Fibroblast of peridontal ligament (primary cell): ENCODE data around the gene RASGEF1C.

Experiments
- DNase-seq: peaks from one replicate; pipeline ENCODE4 v3.0.0-alpha.2; 2010; ENCODE audit errors: extremely low read depth

The RASGEF1C gene

DNA sequence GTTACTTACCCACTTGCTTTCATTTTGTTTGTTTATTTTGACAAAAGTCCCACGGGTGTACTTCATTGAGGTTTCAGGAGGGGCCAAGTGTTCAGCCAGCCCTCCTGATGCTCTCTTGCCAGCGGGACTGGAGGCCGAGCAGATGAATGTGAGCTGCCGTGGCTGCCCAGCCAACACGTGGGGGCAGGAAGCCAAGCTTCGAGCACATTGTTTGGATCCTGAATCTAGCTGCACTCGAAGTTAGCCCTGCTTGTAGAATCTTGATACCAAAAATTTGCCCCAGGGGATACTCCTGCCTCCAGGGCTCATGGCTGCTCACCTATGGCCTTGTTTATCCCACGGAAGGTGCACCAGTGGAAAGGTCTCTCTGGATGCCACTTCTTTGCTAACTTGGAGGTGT lies 49.3 kb downstream of the RASGEF1C start:
- no peak for DNase-seq

DNA sequence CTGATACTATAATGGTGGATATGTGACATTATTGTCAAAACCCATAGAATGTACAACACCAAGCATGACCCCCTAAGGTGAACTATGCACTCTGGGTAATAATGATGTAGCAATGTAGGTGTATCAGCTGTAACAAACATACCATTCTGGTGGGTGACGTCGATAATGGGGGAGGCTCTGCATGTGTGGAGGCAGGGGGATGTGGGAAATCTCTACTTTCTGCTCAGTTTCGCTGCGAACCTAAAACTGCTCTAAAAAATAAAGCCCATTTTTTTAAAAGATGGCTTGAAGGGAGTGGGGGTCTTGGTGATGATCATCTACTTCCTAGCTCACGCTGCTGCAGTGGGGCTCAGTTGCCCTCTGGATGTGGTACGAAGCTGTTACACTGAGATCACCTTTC lies 51.1 kb downstream of the RASGEF1C start:
- DNase-seq = no peak

DNA sequence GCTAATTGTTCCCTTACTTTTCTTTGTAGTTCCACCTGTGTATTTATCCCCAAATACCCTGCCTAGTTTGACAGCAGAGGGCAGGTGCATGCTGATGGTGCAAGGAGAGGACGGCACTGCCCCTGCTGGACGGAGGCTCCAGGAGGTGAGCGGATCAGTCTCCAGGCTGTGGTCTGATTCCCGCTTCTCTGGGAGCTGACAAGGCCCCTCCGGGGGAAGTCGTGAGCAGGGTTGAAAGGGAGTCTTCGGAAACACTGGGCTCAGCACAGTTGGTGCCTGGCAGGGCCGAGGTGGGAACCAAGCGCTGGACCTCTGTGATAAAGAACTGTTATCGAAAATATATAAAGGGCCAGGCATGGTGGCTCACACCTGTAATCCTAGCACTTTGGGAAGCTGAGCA lies 52.9 kb downstream of the RASGEF1C start:
- DNase-seq = no peak

GRCh38 chr5:180155365-180155926 lies 53.6 kb downstream of the RASGEF1C start:
- no peak for DNase-seq

DNA sequence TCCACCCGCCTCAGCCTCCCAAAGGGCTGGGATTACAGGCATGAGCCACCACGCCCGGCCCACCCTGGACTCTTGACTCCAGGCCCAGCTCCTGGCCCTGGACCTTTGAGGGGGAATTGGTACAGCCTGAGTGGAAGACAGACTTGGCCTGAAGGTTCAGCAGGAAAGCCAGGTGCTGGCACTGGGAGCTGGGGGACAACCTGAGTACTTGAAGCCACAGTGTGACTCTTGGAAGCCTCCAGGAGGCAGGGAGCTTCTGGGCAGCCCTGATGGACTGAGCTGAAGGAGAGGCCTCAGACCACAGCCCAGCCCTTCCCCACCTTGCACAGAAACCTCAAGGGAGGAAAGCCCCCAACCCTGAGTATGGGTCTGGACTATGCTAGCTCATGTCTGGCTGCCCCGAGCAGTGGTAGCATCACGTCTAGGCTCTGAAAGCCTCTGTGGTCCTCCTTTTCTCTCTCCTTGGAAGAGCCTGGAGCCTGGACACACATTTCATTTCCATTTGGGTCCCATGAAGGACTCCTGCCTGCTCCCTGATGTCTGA lies 54.1 kb downstream of the RASGEF1C start:
- DNase-seq = no peak

- no peak for DNase-seq
These were observed 55.0 kb downstream of the RASGEF1C start for GRCh38 chr5:180153991-180154390.

GRCh38 chr5:180153099-180153498 lies 55.9 kb downstream of the RASGEF1C start:
- no peak for DNase-seq

DNA sequence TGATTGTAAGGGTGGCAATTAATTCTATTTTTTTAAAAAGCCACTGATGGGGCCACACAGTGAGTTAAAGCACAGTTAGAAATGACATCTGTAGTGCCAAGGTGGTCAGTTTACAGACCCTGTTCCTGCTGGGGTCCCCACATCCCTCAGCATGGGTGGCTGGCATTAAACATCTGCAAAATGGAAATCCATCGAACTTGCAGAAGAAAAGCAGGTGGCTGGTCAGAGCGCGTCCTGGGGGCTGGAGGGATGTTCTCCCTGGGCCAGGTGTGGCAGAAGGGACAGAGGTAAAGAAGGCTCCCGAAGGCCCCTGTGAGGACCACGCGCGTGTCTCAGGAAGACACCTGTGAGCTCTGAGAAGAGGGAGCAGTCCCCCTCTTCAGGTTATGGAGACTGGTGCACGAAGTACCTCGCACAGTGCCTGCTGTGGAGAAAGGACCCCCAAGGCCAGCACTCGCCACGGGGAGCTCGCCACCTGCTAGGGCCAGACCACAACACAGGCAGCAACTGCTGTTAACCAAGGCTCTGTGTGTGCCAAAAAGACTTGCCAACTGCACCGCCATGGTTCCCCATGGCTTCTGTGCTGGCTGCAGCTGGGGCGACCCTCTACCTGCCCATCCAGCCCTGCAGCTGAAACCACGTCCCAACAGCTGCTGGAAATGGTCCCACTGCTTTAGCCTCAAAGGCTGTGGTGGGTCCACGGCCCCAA lies 65.2 kb downstream of the RASGEF1C start:
- DNase-seq = no peak

DNA sequence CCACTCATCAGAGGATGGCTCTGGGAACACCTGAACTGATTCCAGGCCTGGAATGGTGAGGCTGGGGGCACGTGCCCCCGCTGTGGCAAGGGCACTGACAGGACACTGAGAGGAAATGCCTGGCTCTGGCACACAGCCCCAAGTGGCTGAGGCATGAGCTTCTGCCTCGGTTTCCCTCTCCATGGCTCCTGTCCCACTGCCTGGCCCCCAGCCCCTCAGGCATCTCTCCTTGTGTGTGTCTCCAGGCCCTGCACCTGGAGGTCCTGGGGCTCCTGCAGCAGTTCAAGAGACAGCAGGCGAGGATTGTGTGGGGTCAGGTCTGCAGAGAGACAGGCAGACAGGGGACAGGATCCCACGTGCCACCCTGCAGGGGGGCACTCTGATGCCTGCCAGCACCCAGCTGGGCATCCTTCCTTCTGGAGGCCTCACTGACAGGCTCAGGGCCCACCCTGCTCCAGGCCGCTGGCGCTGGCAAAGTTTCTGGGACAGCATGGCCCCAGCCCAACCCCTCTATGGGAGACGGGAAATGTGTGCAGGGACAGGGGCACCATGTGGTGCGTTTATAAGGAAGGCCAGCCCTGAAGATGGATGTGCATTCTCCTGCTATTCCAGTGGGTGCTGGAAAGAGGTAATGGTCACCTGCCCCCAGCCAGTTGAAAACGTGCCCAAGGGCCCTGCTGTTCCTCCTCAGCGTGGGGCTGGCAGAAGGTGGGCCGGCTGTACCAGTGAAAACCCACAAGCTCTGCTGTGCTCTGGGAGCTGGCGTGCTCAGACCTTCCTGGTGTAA lies 66.0 kb downstream of the RASGEF1C start:
- DNase-seq = no peak

GRCh38 chr5:180142021-180142765 lies 66.8 kb downstream of the RASGEF1C start:
- no peak for DNase-seq

- no peak for DNase-seq
These were observed 67.8 kb downstream of the RASGEF1C start for GRCh38 chr5:180141068-180141660.

DNA sequence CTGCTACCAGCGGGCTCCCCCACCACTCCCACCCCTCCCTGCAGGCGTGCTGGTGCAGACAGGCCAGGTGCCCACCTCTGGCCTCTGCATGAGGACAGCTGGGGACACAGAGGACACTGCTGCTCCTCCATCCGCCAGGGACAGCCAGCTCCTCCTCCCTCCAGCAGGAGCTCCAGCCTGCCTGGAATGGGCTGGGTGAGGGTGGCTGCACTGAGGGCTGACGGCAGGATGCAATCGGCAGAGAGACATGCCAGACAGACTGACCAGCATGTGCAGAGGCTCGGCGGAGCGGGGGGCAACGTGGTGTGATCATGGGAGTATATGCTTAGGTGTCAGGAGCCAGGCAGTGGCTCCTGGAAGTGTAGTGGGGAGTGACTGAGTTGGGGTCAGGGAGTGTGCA lies 68.4 kb downstream of the RASGEF1C start:
- DNase-seq = no peak

- DNase-seq = no peak
These were observed 68.9 kb downstream of the RASGEF1C start for GRCh38 chr5:180140079-180140554.

DNA sequence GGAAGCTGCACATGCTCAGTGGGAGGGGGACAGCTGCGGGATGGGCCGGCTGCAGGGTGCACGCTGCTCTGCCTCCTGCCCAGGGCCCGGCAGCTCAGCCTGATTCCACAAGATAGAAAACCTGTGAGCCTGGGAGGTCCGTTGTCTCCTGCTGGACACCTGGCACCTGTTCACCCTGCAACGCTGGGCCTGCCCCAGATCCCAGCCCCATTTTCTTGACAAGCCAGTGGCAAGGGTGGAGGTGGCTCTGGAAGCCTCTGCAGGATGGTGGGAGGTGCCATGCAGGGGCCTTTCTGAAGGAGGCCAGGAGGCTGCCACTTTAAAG lies 69.3 kb downstream of the RASGEF1C start:
- DNase-seq = no peak

- no peak for DNase-seq
These were observed 69.9 kb downstream of the RASGEF1C start for GRCh38 chr5:180138976-180139730.

DNA sequence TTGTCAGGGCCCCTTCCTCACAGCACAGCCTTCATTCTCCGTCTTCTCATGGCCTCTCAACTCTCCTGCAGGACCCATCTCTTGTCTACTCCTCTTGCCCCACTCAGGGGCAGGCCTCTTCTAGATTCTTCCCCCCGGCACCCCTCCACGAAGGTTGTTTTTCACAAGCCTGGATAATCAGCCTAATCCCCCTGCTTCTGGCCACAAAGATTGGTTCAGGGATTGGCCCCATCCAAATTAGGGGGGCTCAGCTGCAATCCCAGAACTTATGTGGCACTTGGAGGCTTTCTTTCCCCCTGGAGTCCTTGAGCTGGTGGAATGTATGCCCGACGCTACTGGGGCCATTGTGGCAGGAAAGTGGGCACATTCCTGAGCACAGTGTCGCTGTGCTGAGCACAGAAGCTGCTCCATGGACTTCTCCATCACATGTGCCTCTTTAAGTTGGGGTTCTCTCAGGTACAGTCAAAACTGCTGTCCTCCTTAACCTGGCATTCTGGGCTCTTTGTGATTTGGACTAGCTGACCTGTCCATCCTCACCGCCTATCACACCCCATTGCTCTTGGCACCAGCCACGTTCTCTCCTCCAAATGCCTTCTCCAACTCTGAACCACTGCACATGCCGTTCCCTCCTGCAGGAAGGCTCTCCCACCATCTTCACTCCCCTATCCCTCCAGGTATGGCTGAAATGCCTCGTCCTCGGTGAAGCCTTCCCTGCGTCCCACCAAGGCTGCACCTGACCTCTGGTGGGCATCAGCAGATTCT lies 70.6 kb downstream of the RASGEF1C start:
- DNase-seq = no peak

DNA sequence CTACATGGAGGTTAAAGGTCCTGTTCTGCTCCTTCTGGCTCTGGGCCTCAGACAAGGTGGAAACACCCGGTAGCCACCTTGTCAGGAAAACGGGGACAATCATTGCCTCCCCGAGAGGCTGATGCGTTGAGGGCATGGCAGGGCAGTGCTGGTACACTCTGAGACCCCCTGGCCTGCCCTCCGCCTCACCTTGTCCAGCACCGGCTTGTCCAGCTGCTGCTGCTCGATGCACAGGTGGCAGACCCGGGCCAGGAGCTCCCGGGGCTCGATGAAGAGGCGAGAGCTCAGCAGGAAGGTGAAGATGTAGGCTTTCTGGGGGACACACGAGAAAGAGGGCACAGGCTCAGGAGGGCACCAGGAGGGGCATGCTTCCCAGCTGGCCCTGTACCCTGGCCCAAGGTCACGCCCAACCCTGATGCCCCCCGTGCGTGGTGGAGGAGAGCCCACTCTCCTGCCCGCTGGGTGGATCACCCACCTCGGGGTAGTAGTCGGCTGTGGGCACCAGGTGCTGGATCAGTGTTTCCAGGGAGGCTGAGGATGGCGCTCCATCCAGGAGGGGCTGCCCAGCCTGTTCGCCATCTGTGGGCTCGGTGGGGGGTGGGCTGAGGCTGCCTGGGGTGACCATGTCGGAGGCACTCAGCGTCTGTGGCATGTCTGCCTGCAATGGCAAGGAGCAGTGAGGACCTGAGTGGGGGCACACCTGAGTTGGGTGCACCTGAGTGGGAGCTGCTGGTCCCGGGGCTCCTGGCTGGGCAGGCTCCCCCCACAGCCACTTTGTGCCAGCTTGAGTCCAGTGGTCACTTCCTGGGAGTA lies 71.4 kb downstream of the RASGEF1C start:
- DNase-seq = no peak

DNA sequence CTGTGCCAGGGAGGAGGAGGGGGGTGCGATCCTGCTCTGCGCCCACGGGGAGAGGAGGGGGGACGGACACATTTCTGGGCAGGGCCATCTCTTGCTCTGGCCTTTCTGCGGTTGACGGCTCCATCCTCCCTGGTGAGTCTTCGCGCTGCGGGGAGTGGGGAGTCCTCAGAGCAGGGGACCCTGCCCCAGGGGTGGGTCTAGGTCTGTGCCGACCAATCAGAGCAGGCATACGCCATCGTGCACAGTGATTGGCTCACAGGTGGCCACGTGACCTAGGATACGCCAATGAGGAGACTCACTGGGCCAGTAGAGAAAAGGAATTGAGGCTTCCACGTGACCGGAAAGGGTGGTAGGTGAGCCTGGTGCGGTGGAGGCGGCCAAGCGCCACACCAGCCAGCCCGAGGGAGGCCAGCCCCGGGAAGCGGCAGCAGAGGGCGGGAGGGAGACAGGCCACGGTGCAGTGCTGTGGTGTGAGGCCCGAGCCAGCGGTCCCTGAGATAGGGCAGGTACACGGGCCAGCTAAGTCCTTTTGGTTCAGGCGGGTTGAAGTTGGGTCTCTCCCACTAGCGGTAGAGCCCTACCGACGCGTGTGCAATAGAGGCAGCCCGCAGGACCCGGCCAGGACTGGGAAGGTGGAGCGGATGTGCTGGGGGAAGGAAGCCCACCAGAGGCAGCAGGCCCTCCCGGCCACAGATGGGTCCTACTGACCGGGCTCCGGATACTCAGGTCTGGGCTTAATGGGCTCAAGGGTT lies 72.2 kb downstream of the RASGEF1C start:
- DNase-seq = no peak
